ENCODE results near the gene GMPR2. TPM values are rescaled to one million over a fixed set of nuclear protein-coding genes. Genes with fewer than 3 reads are reported as not detected.

The GMPR2 gene
- total RNA-seq, 1 donor from 2014 or later: 66.6 TPM

DNA sequence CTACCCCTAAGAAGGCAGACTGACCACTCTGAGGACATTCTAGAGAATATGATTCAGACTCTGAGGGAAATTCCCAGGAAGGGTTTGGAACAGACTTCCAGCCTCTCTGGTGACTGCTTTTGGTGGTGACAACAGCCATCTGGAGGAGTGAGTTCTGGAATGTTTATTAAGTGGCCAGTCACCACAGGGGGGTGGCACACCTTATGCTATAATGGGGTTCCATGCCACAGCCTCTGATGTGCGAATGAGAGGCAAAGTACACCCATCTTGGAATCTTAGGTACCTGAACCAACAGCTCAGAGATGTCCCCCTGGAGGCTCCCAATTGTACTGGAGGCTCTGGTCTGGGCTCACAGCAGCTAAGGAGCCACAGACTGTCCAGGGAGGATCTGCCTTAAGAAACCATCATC is 19.2 kb downstream of the GMPR2 start:
- TF ChIP-seq, protein P1, sequence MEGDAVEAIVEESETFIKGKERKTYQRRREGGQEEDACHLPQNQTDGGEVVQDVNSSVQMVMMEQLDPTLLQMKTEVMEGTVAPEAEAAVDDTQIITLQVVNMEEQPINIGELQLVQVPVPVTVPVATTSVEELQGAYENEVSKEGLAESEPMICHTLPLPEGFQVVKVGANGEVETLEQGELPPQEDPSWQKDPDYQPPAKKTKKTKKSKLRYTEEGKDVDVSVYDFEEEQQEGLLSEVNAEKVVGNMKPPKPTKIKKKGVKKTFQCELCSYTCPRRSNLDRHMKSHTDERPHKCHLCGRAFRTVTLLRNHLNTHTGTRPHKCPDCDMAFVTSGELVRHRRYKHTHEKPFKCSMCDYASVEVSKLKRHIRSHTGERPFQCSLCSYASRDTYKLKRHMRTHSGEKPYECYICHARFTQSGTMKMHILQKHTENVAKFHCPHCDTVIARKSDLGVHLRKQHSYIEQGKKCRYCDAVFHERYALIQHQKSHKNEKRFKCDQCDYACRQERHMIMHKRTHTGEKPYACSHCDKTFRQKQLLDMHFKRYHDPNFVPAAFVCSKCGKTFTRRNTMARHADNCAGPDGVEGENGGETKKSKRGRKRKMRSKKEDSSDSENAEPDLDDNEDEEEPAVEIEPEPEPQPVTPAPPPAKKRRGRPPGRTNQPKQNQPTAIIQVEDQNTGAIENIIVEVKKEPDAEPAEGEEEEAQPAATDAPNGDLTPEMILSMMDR (conservative IDR thresholded peaks at IDR 0.05): no peak
- Mint-ChIP-seq H3K9me3 (no peaks in the 10 kb centered on the region), H3K27ac (no peak overlapping the region), H3K4me1 (ENCODE audit: unreplicated experiment) (no peaks in the 10 kb centered on the region), H3K36me3 (no peaks in the 10 kb centered on the region), H3K4me3 (no peak overlapping the region), H3K27me3 (peaks cover 4% of the 10 kb centered on the region)
- no peak for DNase-seq (ENCODE audit: extremely low spot score, unreplicated experiment)

DNA sequence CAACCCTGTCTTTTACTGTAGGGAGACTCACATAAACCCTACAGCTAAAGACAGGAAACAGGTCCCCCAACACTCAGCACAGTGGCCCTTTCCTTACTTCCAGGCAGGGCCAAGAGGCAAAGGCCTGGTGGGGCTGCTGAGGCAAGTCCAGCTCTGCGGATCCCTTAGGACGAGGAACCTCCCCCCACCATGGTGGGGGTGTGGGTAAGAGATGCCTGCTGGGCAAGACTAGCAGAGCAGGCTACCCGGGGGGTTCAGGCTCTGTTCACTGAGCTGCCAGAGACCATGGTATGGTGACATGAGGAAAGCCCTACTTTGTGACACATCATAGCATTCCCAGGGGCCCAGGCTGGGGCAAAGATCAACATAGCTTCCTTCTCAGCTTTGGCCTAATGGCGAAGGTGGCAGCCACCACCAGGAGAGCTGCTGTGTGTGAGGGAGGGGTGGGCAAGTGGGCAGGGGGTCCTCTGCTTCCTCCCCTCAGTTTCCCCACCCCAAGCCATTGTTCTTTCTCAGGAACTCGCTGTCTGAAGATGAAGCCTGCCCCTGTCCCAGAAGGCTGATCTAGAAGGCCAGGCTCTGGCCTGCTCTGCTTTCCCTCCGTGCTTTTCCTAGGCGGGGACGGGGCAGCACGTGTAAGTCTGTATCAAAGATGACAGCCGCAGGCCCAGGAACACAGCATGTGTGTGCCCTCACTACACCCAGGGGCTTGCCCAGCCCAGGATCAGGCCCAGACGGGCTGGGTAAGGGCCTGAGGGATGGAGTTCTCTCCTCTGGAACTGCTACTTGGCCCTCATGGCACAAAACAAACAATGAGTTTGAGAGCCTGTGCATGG is 19.8 kb downstream of the GMPR2 start:
- Mint-ChIP-seq H3K27me3 (peaks cover 2% of the 10 kb centered on the region), H3K4me3 (no peak overlapping the region), H3K27ac (no peak overlapping the region), H3K4me1 (ENCODE audit: unreplicated experiment) (no peaks in the 10 kb centered on the region), H3K9me3 (no peaks in the 10 kb centered on the region), H3K36me3 (no peaks in the 10 kb centered on the region)
- no peak for DNase-seq (ENCODE audit: extremely low spot score, unreplicated experiment)
- TF ChIP-seq, protein P1 (conservative IDR thresholded peaks at IDR 0.05): no peak

DNA sequence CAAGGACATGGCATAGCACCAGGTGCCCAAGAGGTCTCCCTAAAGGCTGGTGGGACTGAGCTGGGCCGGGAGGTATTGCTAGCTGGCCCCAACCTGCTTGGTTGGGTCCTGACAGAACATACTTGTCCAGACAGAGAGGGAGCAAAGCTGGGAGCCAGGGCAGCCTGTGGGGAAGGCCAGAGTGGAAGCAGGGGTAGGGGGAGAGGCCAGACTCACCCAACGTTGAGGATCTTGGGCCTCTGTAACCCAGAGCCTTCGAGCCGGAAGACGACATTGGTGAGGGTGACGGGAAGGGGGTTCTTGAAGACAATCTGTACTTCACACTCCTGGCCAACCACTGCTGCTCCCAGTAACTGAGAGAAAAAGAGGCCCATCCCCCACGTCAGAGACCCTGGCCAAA is 21.2 kb downstream of the GMPR2 start:
- Mint-ChIP-seq H3K9me3 (no peaks in the 10 kb centered on the region), H3K27me3 (no peaks in the 10 kb centered on the region), H3K4me3 (no peak overlapping the region)

DNA sequence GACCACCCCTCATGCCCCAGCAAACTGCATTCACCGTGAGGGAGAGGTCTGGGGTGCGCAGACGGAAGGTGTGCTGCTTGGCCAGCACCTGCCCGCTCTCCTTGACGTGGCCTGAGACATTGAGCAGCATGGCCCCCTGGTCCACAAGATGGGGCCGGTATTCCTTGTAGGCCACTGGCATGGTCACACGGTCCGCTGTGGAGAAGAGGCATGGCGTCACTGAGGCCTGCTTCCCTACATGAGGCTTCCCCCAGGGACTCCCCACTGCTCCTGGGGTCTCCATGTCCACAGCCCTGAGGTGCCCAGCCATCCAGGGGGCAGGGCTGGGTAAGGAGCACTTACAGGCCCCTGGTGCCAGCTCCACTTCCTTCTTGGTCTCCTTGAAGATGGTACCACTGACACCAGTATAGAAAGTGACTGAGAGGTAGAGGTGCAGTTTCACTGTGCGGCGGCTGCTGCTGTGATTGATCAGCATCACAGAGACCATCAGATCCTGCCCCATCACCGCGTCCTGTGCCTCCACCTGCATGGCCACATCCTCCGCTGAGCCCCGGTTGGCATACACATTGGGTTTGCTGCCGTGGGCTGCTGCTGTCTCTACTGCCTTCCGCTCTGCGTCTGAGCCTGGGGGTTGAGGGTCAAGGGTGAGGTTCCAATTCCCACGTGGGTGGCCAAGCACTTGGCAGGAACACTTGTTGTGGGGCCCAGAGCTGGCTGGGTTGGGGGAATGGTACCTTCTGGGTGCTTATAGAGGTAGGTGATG is 22.1 kb downstream of the GMPR2 start:
- H3K4me1 Mint-ChIP-seq (ENCODE audit: unreplicated experiment): no peaks in the 10 kb centered on the region
- no peaks in the 10 kb centered on the region for H3K27me3 Mint-ChIP-seq
- no peak for DNase-seq (ENCODE audit: extremely low spot score, unreplicated experiment)
- no peaks in the 10 kb centered on the region for H3K9me3 Mint-ChIP-seq
- no peak overlapping the region for H3K27ac Mint-ChIP-seq
- TF ChIP-seq, protein P1 (conservative IDR thresholded peaks at IDR 0.05): no peak
- no peaks in the 10 kb centered on the region for H3K36me3 Mint-ChIP-seq
- H3K4me3 Mint-ChIP-seq: no peak overlapping the region

More for the DNA sequence above, 21.2 kb downstream of the GMPR2 start:
- Mint-ChIP-seq H3K27ac (peak overlapping the region; percentile 31), H3K36me3 (no peaks in the 10 kb centered on the region), H3K4me1 (ENCODE audit: unreplicated experiment) (no peaks in the 10 kb centered on the region)
- DNase-seq (ENCODE audit: extremely low spot score, unreplicated experiment): no peak
- TF ChIP-seq, protein P1 (conservative IDR thresholded peaks at IDR 0.05): no peak

DNA sequence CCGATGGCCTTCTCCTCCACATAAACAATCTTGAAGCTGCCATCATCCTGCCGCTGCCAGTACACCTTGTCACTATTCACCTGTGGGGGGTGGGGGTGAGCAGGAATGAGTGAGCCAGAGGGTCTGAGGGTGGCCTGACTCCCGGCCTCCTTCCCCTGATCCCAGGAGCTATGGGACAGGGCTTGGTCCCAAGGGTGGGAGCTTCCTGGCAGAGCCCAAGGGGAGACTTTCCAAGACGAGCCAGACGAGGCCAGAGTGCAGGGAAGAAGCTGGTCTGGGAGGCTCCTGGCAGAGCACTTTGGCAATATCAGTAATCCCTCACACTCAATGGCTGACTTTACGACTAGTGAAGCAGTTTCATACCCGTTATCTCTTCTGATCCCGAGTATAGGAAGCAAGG is 22.7 kb downstream of the GMPR2 start:
- Mint-ChIP-seq H3K27me3 (no peaks in the 10 kb centered on the region), H3K36me3 (no peaks in the 10 kb centered on the region), H3K4me1 (ENCODE audit: unreplicated experiment) (no peaks in the 10 kb centered on the region), H3K9me3 (no peaks in the 10 kb centered on the region), H3K27ac (no peak overlapping the region), H3K4me3 (no peak overlapping the region)
- TF ChIP-seq, protein P1 (conservative IDR thresholded peaks at IDR 0.05): no peak
- DNase-seq (ENCODE audit: extremely low spot score, unreplicated experiment): no peak

All from type B pancreatic cell (in vitro differentiated cells).